GM21390 (cell line): ENCODE data around the gene NDUFS6.
"Not testable (repeated sequence)": the region's sequence is repeated elsewhere in the genome, so short reads cannot be mapped to it uniquely, and the experiment has no call there.

Experiments
- ATAC-seq: cut with Tn5 transposase; IDR thresholded peaks from one replicate; pipeline ENCODE4 v1.9.1; 2021; ENCODE audit not compliant: unreplicated experiment

The NDUFS6 gene

GRCh38 chr5:1796371-1797102 lies 4.7 kb upstream of the NDUFS6 start:
- ATAC-seq = no peak

GRCh38 chr5:1797103-1797800 lies 4.0 kb upstream of the NDUFS6 start:
- ATAC-seq = no peak

- ATAC-seq = no peak
Measured at GRCh38 chr5:1797855-1798254, 3.4 kb upstream of the NDUFS6 start.

GRCh38 chr5:1798589-1798988 lies 2.6 kb upstream of the NDUFS6 start:
- not testable (repeated sequence) for ATAC-seq

- peak; percentile 14 for ATAC-seq
Measured at GRCh38 chr5:1799110-1799601, 2.1 kb upstream of the NDUFS6 start.

- peak; percentile 42 for ATAC-seq
Measured at GRCh38 chr5:1799602-1800471, 1.4 kb upstream of the NDUFS6 start, which contains the start of gene MRPL36. TSS of gene MRPL36 (minus strand) at chr5:1799837. CDS start at chr5:1798935, 902 bp downstream.

GRCh38 chr5:1800472-1801221 lies 560 bp upstream of the NDUFS6 start:
- peak; percentile 41 for ATAC-seq

- no peak for ATAC-seq
Measured at GRCh38 chr5:1801967-1802295, 724 bp downstream of the NDUFS6 start.

GRCh38 chr5:1803192-1803591 lies 2.0 kb downstream of the NDUFS6 start:
- no peak for ATAC-seq

GRCh38 chr5:1804001-1804690 lies 2.9 kb downstream of the NDUFS6 start:
- no peak for ATAC-seq

GRCh38 chr5:1805326-1805725 lies 4.1 kb downstream of the NDUFS6 start:
- no peak for ATAC-seq

GRCh38 chr5:1805736-1806135 lies 4.5 kb downstream of the NDUFS6 start:
- no peak for ATAC-seq

GRCh38 chr5:1806199-1806598 lies 5.0 kb downstream of the NDUFS6 start:
- no peak for ATAC-seq

GRCh38 chr5:1806974-1807373 lies 5.8 kb downstream of the NDUFS6 start:
- ATAC-seq = no peak

- ATAC-seq = no peak
Measured at GRCh38 chr5:1807451-1808185, 6.4 kb downstream of the NDUFS6 start.

GRCh38 chr5:1808439-1808838 lies 7.2 kb downstream of the NDUFS6 start:
- no peak for ATAC-seq

- ATAC-seq = no peak
Measured at GRCh38 chr5:1809416-1810035, 8.3 kb downstream of the NDUFS6 start.

GRCh38 chr5:1810581-1811101 lies 9.4 kb downstream of the NDUFS6 start:
- ATAC-seq = no peak
